AG04450 (cell line): ENCODE results near the gene CAMKMT. TPM values are rescaled to one million over a fixed set of nuclear protein-coding genes. Genes with fewer than 3 reads are reported as not detected.

Source experiments
- CTCF ChIA-PET: fragments of 300-600, 350-600 bp; formaldehyde crosslinking; extraction: SDS; loops from one replicate; lab custom pipeline; 2022; ENCODE audit warnings: antibody characterized with exemption, inconsistent platforms; lab: Charles Lee
- POLR2A ChIA-PET: fragments of 350-600 bp; formaldehyde crosslinking; extraction: SDS; loops from one replicate; lab custom pipeline; 2021; ENCODE audit warnings: antibody characterized with exemption, inconsistent platforms; lab: Yijun Ruan, JAX
- DNase-seq: peaks from one replicate; pipeline ENCODE4 v3.0.0-alpha.2; 2011; ENCODE audit warnings: low read depth, low spot score
- H3K27ac ChIP-seq: one replicate; pipeline ENCODE4 v1.5.1; 2012; ENCODE audit warnings: low read depth, low read length, control low read depth
- H3K27me3 ChIP-seq: one replicate; pipeline ENCODE4 v1.6.0; 2012; ENCODE audit warnings: low read length; ENCODE audit not compliant: control insufficient read depth, insufficient read depth
- H3K4me3 ChIP-seq: 2 replicates; pipeline ENCODE4 v1.5.1; 2011; ENCODE audit warnings: mild to moderate bottlenecking, low read depth, low read length, control low read depth
- H3K9me3 ChIP-seq: 2 replicates; pipeline ENCODE4 v1.5.1; 2012; ENCODE audit warnings: low read length; ENCODE audit not compliant: control insufficient read depth, insufficient read depth
- CTCF ChIP-seq: IDR thresholded peaks from 2 replicates; pipeline ENCODE4 v1.5.1; 2011; ENCODE audit warnings: low read depth, low read length, control low read depth, inconsistent platforms
- polyA plus RNA-seq: library from polyadenylated mRNA; depleted of rRNA; stranded (reverse); fragments of >200 nt; gene quantifications from 2 replicates; pipeline ENCODE4 v1.2.3, GENCODE V29; 2011

CAMKMT gene
- polyA plus RNA-seq, 1 experiment = 10.2 TPM

GRCh38 chr2:44522846-44523245, 161.1 kb downstream of the CAMKMT start:
- POLR2A ChIA-PET = no interaction called here
- peaks cover 11% of the 10 kb centered on the region for H3K9me3 ChIP-seq
- H3K4me3 ChIP-seq = no peak overlapping the region

DNA sequence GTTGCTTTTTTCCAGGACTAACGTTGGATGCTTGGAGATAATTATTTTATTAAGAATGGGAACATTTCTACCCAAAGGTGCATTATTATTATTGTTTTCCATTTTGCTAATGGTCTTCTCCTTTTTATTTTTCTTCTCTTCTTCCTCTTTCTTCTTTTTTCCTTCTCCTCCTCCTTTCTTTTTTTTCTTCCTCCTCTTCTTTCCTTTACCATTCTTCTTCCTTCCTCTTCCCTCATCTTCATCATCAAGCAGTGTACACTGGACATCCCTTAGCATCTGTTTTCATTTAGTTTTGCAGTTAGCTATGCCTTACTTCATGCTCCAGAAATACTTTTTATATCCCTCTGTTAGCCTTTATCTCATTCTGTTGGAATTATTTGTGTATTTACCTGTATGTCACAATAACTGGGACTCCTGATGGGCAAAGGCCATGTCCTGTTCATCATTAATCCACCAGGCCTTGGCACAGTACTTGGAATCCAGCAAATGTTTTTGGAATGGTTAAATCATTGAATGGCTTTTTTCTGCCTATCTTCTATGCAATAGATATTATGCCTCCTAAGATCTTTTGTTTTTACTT, 162.7 kb downstream of the CAMKMT start:
- DNase-seq = no peak
- ChIA-PET POLR2A (no interaction called here), CTCF (interaction anchor here (0.6 to 1.8 kb wide), 2 partner anchors 45 to 116 kb away, joined by 3 to 8 read pairs; no protein-coding TSS in a partner anchor)
- Histone ChIP-seq H3K27ac (no peak overlapping the region), H3K4me3 (no peak overlapping the region), H3K9me3 (peaks cover 11% of the 10 kb centered on the region), H3K27me3 (no peaks in the 10 kb centered on the region)
- TF ChIP-seq CTCF = no peak

More at GRCh38 chr2:44522846-44523245, 161.1 kb downstream of the CAMKMT start:
- no peak for TF ChIP-seq CTCF
- CTCF ChIA-PET = no interaction called here
- no peaks in the 10 kb centered on the region for H3K27me3 ChIP-seq
- H3K27ac ChIP-seq = no peak overlapping the region
- DNase-seq = no peak

GRCh38 chr2:44526352-44526751, 164.6 kb downstream of the CAMKMT start:
- TF ChIP-seq CTCF = no peak
- POLR2A ChIA-PET = no interaction called here
- DNase-seq = no peak
- Histone ChIP-seq H3K27me3 (no peaks in the 10 kb centered on the region), H3K9me3 (peaks cover 9% of the 10 kb centered on the region), H3K27ac (no peak overlapping the region), H3K4me3 (no peak overlapping the region)
- CTCF ChIA-PET = interaction anchor here (0.6 kb wide), 1 partner anchor 15 kb away, joined by 3 read pairs; no protein-coding TSS in a partner anchor

DNA sequence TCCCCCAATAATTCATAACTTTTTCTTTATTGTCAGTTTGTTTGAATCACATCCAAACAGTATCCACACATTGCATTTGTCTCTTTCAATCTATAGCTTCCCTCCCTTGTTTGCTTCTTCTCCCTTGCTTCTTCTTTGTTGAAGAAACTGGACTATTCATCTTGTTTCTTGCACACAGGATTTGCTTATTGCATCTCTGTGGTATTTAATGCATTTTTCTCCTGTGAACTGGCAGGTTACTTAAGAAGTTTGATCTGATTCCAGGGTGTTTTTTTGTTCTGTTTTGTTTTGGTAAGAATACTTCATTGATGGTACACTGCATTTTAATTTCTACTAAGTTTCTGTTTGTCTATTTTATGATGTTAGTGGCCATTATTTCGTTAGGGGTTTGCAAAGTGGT, 166.8 kb downstream of the CAMKMT start:
- H3K27me3 ChIP-seq = no peaks in the 10 kb centered on the region
- DNase-seq = peak; percentile 23
- H3K4me3 ChIP-seq = no peak overlapping the region
- ChIA-PET CTCF (interaction anchor here (1.0 kb wide), 1 partner anchor 49 kb away, joined by 4 read pairs; no protein-coding TSS in a partner anchor), POLR2A (no interaction called here)
- H3K27ac ChIP-seq = no peak overlapping the region
- no peaks in the 10 kb centered on the region for H3K9me3 ChIP-seq
- TF ChIP-seq CTCF = no peak

DNA sequence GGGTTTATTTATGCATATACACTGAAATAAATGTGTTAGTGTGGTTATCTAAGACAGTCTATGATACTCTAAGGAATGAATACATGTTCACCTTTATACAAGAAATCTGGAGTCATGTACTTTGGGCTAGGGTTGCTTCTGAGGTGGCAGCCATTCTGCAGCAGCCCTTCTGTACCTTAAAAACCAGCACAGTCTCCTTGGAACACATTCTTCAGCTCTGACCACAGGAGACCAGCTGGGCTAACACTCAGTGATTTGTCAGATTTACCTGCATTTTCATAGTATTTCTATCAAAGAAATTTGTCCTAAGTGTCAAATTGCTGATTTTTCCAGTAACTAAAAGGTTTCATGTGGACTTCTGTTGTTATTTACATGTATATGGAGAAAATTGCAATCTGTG, 167.7 kb downstream of the CAMKMT start:
- Histone ChIP-seq H3K4me3 (no peak overlapping the region), H3K27me3 (no peaks in the 10 kb centered on the region), H3K27ac (no peak overlapping the region), H3K9me3 (no peaks in the 10 kb centered on the region)
- no peak for DNase-seq
- ChIA-PET CTCF (interaction anchor here (0.5 to 1.0 kb wide), 2 partner anchors 31 to 50 kb away, joined by 3 to 9 read pairs; no protein-coding TSS in a partner anchor), POLR2A (no interaction called here)
- TF ChIP-seq CTCF = no peak
